HG02885 (cell line): Measurements from ENCODE around the gene FREM3.
"Not testable (repeated sequence)": the region's sequence is repeated elsewhere in the genome, so short reads cannot be mapped to it uniquely, and the experiment has no call there.

Experiments used
- ATAC-seq: cut with Tn5 transposase; IDR thresholded peaks from one replicate; pipeline ENCODE4 v1.9.1; 2021; ENCODE audit warnings: mild to moderate bottlenecking; ENCODE audit not compliant: unreplicated experiment, poor library complexity

FREM3 gene

DNA sequence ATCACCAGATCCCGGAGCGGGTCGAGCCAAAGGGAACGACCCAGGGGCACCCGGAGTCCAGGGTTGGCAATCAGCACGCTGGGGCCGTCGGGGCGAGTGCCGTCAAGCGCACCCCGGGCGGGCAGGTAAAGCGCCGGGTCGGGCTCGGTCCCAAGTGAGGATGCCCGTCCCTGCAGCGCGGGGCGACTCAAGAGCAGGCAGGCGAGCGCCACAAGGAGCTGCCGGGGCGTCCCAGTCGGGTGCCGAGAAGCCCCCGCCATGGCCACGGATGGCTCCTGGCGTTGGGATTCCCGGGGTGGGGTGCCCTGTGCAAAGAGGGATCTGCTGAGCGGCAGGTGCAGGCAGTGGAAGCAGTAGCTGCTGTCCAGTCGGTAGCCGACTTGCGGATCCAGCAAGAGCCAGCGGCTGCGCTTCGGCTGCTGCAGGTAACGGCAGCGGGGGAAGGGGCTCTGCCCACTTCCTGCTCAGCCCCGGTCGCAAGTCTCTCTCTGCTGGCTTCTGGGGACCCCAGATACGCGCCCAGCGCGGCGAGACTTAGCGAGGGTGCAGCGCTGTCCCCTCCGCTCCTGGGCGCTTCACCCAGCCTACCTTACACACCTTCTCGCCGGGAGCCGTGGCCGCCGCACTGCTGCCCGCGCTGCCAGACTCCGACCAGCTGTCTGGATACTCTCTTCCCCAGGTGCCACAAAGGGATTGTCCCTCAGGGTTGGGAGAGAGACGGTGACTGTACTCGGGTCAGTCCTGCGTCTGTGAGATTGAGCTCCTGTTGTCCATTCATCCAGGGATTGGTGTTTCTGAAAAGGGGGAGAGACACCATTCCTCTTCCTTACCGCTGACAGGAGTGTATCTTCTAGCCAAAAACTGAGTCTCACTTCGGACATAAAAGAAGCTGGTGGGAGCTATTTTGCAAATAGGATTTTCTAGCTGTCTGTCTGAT is at the start of gene FREM3:
TSS of gene FREM3 (minus strand) at position 260 of the 937 bp plus-strand sequence. CDS start at position 260, 0 bp downstream.
- ATAC-seq = no peak

DNA sequence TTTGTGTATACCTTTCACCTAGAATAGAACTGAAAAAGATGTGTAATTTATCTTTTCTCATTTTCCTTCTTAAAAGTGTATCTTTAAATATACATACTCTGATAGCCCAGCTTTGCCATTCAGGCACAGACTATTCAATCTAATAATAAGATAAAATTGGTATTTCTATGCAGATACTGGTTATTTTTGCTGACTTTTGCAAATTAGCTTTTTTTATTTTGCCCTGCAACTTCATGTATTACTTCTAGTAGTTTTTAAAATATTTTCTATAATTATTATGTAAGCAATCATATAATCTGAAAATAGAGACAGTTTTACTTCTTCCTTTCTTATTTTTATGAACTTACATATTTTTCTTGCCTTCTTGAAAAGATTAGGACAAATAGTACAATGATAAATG is 45.4 kb upstream of the FREM3 start:
- ATAC-seq = no peak

DNA sequence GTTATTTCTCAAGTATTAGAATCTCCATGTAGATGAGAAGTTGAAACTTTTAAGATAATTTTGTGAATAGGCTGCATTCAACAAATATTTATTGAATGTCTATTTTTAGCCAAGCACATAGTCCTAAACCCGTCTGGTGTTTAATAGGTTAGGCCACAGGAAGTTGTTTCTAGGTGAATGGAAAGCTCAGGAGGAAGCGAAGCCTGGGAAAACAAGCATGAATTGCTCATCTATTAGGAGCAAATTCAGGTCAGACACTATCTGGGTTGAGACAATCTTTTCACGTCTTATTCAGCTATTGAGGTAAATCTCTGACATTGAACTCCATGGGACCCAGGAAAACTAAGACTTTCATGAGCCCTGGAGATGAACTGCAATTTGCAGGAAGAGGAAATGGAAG is 43.1 kb upstream of the FREM3 start:
- no peak for ATAC-seq

DNA sequence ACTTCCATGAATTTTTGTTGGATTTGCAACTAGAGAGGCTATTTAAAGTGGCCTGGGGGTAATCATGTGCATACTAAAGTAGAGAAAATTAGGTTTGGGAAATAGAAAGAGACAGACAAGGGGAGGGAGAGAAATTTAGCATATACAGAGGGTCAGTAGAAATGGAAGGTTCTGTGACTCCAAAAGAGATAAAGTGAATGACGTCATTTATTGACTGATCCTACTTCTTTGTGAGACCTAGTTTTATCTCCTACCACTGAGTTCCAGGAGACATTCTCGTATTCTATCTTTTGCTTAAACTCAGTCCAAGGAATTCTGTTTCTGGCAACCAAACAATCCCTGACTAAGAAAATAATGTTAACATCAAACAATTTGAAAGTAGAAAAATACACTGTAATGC is 42.4 kb upstream of the FREM3 start:
- no peak for ATAC-seq

DNA sequence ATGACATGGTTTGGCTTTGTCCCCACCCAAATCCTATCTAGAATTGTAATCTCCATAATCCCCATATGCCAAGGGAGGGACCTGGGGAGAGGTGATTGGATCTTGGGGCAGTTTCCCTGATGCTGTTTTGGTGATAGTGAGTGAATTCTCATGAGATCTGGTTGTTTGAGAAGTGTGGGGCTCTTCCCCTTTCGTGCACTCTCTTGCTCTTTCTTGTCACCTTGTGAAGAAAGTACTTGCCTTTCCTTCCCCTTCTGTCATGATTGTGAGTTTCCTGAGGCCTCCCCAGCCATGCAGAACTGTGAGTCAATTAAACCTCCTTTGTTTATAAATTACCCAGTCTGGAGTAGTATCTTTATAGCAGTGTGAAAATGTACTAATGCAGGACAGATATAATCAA is 36.4 kb upstream of the FREM3 start:
- no peak for ATAC-seq

DNA sequence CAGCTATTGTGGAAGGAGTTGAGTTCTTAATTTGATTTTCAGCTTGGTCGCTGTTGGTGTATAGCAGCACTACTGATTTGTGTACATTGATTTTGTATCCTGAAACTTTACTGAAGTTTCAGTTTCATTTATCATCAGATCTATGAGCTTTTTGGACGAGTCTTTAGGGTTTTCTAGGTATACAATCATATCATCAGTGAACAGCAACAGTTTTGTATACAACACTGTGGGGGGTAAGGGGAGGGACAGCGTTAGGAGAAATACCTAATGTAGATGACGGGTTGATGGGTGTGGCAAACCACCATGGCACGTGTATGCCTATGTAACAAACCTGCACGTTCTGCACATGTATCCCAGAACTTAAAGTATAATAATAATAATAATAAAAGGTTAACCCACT is 35.6 kb upstream of the FREM3 start:
- peak; percentile 49 for ATAC-seq

DNA sequence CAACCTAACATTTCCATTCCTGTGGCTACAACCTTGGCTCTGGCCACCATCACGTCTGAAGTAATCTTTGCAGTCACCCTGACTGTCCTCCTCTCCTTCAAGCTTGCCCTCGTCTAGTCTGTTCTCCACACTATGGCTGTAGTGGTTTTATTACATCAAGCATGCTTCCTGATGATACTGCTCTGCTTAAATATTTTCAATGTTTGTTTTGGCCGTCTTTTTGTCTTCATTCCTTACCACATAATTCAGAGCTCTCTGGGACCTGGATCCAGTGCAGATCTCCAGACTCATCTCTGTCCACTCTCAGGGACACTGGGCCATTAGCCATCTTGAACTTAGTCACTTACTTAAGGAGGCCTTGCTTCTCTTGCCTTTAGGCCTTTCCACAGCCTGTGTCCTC is 27.7 kb upstream of the FREM3 start:
- ATAC-seq = no peak

DNA sequence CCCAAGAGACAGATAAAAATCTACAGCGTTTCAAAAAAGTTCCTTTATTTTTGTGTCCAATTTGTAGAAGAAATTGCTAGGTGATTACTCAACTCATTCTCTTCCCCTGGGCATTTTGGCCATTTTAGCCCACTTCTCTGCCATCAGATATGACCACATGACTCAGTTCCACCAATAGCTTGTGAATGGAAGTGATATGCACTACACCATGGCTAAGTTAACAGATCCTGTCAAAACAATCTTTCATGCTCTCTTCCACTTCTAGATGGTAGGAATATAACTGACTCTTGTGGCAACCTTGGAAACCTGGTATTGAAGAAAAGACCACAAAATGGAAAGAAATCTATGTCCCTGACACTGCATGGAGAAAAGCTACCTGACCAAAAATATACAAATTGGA is 26.2 kb upstream of the FREM3 start:
- no peak for ATAC-seq

DNA sequence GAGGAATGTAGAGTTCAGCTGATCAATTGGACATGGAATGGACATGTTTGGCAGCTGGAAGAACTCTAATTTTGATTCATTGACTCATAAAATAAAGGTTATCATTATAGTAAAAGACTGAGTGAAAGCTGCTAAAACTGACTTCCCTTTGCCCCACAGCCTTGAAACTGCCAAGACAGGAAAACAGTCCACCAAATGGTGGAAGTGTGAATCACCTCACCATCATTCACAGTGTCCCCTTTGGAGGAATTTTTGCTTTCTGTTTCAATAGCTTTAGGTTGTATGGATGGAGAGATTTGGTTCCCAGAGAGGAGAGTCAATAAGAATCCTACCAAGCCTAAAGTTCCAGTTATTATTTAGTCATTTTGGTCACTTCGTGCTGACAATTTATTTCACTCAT is 20.8 kb upstream of the FREM3 start:
- no peak for ATAC-seq

DNA sequence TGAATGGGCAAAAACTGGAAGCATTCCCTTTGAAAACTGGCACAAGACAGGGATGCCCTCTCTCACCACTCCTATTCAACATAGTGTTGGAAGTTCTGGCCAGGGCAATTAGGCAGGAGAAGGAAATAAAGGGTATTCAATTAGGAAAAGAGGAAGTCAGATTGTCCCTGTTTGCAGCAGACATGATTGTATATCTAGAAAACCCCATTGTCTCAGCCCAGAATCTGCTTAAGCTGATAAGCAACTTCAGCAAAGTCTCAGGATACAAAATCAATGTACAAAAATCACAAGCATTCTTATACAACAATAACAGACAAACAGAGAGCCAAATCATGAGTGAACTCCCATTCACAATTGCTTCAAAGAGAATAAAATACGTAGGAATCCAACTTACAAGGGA is 18.3 kb upstream of the FREM3 start:
- not testable (repeated sequence) for ATAC-seq

DNA sequence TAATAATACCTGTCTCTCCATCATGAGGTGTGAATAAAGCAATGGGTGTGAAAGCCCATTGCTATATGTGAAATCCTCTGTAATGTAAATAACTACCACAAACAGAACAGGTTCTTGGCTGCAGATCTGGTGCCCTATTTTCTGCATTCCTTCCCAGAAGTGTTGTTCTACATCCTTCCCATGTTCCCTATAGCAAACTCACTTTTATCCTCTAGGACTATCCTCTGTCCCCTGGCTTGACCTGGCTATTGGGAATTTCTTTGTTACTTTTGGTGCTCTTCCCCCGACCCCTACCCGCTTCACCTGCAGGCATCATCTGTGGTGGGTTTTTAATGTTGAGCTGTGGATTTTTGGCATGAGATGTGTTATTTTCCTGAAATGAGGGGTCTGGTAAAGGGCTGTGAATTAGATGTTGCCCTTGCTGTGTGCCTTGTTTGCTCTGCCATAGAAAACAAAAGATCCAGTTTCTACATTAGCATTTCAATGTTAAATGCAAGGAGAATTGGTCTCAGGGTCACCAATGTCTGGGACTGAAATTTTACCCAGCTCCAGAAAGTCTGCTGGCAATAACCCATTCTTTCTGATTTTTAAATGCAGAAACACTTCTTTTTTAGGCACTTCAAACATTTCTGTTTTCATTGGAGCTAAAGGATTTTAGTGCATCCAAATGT is 13.6 kb upstream of the FREM3 start:
- ATAC-seq = no peak

DNA sequence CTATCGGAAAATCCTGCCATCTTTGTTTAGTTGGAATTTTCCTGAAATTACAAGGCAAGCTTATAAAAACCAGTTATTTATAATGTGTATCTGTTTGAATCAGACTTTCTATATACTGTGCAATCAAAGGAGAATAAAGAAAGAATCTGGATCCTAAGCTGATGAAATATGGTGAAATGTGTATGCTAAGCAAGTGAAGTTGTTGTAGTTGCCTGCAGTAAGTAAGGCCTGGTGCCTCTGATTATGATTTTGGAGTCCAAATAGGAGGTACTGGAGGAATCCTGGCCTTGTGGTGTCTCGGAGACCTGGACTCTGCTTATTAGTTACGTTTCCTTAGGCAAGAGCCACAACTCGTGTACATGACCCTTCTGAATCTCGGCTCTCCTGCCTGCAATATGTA is 13.1 kb upstream of the FREM3 start:
- ATAC-seq = no peak

DNA sequence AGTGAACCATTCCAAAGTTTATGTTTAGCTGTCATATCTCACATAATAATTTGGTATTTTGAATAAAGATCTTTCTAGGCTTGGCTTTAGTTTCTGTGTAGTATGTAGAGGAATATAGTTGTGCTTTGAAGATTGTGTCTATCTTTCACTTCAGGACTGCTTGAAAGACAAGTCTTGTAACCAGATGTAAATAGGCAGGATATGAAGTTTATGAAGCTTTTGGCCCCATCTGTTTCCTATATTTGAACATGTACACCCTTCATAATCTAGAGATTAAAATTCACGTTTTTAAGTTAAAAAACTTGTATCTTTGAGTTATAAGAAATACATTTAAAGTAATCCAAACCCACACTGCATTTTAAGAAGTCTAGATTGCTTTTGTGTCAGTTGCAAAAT is 11.7 kb upstream of the FREM3 start:
- no peak for ATAC-seq

DNA sequence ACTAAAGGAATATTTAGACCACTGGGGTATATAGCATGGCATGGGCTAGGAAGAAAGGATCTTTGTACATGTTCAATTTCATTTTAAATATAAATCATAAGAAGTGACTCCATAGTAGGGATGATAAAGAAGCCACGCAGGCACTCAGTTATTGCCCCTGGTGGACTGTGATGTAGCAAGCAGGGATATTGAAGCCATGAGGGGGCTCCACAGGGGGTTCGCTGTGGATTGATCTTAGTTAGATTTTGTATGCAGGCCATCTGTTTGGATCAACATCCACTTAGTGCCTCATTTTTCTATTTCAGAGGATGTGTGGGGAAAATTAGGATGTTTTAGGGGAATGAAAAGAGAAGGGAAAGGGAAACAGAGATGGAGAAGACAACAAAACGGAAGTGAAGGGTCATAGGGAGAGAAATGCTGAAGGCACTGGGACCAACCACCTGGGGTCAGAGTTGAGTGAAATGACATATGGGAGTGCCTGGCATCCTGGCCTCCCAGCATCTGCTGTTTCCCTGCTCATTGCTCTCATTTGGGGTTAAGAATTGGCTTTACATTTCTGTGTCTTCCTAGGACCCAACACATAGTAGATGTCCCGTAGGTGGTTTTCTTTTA is 11.2 kb upstream of the FREM3 start:
- no peak for ATAC-seq

DNA sequence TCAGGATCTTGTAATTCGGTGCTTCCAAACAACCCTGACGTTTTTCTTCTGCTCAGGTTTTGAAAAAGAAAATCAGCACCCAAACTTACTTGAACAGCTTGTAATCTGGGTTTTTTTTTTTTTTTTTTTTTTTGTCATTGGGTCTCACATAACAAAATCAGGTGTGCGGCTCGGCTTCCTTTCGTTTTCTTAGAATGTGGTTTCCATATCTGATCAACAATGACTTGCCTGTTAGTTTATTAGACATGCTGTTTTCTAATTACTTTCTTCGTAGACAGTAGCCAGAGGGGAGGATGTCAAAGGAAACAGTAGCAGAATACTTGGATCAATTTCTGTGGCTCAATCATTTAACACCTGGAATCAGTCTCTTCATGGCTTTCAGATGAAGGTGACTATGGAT is 890 bp upstream of the FREM3 start:
- ATAC-seq = no peak

DNA sequence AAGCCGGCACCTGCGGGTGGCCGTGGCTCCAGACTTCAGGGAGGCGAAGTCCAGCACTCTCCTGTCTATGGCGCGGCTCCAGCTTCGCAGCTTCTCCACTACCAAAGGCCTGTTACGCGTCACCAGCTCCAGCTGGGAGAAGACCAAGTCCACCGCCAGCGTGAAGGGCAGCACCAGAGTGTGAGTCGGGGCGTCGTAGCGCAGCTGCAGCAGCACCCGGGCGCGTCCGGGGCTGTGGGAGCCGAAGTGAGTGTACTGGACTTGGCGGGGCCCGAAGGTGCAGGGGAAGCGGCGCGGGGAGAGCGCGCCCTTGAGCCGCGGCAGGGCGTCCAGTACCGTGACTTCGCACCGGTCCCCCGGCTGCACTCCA is 444 bp downstream of the FREM3 start:
- no peak for ATAC-seq

DNA sequence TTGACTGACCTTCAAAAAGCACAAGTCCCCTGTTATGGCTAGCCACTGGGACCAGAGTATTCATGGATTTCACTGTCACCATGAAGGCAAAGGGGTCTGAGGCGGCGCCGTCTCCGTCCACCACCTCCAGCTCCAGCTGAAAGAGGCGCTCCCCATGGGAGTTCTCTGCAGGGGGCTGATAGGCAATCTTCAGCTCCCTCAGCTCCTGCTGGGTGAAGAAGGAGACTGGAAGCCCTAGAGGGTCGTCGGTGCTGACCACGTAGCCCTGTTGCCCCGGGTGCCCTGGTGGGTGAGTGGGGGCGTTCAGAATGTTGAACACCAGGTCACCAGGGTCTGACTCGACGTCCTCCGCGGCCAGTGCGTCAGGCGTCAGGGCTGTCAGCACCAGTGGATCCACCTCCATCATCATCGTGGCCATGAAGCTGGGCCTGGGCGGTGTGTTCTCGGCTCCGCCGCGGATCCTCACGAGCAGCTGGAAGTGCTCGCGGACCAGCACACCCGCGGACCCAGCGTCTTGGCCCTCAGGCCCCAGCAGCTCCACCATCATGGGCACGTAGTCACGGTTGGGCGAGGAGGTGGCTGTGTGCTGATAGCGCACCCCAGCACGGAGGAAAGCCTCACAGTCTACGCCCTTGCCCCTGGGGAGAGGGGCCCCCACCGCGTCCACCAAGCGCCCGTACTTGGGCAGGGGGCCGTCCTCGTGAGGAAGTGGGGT is 987 bp downstream of the FREM3 start:
- no peak for ATAC-seq

DNA sequence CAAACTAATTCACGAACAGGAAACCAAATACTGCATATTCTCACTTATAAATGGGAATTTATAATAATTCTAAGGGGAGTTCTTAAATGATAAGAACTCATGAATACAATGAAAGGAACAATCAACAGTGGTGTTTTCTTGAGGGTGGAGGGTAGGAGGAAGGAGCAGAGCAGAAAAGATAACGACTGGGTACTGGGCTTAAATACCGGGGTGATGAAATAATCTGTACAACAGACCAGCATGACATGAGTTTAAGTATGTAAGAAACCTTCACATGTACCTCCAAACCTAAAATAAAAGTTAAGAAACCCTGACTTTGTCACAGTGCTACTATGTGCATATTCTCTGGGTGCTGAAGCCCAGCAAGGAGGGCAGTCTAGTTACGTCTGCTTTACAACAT is 6.6 kb downstream of the FREM3 start:
- no peak for ATAC-seq

DNA sequence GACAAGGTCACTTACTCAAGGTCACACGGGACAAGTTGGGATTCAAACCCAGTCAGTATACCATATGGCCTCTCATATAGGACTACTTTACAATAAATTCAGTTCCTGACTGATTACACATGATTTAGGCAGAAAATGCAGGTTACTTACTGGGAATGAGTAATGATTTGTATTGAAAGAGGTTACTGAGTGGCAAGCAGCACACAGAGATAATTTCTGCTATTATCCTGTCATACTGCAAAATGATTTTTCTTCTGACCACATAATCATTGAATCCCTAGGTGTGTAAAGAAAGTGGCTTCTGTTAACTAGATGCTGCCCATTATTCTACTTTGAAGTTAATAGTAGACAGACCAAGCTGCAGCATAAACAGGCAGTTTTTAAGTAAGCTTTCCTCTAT is 8.2 kb downstream of the FREM3 start:
- ATAC-seq = no peak

DNA sequence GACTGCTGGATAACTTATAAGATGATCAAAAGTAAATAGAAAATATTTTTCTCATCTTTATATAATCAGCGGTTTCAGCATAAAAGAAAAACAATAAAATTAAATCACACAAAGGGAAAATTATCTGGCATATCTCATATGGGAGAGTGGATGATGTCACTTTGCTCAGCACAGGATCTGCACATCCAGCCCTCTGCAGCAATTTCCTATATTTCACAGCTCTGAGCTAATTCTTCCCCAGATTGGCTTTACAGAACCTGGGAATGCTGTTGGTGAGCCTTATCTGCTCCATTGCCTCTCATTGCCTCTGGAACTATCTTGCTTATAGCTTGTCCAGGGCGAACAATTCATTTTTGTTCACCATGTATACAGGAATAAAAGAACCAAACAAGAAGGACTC is 21.0 kb downstream of the FREM3 start:
- no peak for ATAC-seq

DNA sequence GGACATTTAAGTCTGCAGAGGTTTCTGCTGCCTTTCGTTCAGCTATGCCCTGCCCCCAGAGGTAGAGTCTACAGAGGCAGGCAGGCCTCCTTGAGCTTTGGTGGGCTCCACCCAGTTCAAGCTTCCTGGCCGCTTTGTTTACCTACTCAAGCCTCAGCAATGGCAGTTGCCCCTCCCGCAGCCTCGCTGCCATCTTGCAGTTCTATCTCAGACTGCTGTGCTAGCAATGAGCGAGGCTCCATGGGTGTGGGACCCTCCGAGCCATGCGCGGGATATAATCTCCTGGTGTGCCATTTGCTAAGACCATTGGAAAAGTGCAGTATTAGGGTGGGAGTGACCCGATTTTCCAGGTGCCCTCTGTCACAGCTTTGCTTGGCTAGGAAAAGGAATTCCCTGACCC is 26.8 kb downstream of the FREM3 start:
- not testable (repeated sequence) for ATAC-seq
